Activated CD8-positive, alpha-beta memory T cell treated with anti-CD3 and anti-CD28 coated beads, Interleukin-2, amount 50 U/mL, for 4 hours (primary cell): ENCODE results near the gene PDP2.
"Not testable (repeated sequence)": the region's sequence is repeated elsewhere in the genome, so short reads cannot be mapped to it uniquely, and the experiment has no call there.

Source experiments
- DNase-seq: peaks from one replicate; pipeline ENCODE4 v3.0.0-alpha.2; 2020

Gene PDP2

DNA sequence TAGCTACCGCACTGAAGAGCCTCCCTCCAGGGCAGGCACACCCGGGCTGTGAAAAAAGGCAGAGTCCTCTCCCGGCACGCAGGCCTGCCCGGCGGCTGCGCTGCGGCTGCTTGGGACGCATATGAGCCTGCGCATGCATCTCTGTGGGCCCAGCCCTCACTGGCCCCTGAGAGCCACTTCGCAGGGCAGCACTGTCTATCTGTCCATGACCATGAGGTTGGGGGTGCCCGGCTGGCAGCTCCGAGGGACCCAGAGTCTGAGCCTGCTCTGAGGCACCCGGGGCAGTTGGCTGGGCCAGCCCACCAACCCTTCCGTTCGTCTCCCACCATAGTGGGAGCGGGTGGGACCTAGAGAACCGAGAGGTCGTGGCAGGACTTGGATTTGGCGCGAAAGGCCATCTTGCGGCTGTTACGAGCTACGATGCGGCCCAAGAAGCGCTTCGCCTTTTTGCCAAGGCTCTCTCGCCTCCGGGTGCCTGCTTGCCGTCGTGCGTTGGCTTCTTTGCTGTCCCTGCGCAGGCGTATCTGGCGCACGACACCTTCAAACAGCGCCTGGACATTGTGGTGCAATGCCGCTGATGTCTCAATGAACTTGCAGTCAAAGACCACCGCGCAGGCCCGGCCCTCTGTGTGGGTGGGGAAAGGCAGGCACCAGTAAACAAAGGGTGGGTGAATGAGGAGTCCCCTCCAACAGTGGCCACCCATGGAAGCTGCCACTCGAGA lies 41.6 kb downstream of the PDP2 start:
- DNase-seq = no peak

DNA sequence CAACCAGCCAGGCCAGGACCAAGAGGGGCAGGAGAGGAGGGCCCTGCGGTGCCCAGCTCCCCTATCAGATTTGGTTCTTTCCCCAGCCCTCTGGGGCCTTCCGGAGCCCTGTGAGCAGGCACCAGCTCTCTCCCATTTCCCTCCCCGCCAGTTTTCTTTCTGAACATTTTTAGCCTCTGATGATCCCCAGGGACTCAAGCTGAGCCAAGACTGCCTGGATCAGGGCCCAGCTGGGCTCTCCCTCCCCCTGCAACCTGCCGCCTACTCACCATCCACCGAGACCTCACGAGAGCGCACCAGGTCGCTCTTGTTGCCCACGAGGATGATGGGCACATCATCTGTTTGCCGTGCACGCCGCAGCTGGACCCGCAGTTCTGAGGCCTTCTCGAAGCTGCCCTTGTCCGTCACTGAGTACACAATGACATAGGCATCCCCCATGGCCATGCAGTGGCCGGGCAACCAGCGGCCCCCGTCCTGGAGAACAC lies 43.0 kb downstream of the PDP2 start:
- DNase-seq = no peak

DNA sequence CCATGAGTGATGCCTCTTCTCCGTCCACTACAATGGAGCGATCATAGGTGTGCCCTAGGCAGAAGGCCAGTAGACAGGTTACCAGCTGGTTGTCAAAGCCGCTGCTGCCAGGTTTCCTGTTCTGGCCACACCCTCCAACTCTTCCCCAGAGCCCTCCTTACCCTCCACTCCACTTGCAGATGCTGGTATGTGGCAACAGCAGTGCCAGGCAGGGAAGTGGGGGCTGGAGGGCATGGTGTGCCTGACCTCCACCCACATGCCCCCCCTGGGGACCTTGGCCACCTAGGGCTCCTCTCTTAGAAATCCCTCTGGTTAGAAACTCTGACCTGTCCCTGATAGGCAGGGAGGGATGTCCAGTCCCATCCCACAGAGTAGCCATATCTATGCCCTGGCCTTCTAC lies 43.6 kb downstream of the PDP2 start:
- DNase-seq = no peak

DNA sequence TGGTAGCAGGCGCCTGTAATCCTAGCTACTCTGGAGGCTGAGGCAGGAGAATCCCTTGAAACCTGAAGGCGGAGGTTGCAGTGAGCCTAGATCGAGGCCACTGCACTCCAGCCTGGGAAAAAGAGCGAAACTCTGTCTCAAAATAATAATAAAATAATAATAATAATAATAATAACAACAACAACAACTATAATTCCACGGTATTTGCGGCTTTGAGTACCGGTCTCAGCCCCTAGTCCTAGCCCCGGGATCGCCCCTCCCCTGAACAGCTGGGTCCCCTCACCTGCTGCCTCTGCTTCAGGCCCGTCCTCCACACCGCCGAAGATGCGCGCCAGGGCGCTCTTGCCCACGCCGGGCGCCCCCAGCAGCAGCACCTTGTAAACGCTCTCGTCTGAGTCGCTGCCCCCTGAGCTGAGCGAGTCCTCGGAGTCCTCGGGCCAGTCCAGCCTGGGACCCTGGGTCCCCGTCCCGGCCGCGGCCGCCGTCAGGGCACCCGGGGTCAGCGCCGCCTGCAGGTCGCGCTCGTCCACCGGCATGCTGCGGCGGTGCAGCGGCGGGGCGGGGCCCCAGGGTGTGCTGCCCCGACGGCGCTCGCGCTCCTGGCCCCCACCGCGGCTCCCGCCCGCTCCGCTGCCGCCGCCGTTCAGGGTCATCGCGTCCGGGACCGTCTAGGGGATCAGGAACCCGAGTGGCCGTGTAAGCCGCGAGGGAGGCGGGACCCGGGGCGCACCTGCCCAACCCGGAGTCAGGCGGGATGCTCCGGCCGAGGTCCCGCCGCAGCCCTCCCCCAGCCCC lies 44.4 kb downstream of the PDP2 start:
- peak; percentile 36 for DNase-seq

DNA sequence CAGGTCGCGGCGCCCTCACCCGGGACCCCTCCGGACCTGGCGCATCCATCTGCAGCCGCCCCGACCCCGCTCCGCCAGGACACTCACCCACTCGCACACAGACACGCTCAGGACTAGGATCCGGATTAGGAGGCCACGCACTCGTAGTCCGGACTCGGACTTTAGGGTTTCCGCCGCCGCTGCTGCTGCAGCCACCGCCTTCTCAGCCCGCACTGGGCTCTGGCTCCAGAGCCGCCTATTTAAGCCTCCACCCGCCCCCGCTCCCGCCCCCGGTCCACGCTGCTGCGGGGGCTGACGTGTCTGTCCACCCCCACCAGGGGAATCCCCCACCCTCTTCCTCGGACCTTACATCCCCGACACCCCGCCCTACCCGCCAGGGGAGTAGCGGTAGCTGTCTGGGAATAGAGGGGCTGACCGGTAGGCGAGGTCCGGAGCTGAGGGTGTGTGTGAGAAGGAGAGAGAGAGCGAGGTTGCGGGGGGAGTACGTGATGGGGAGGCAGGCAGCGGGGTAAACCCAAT lies 45.1 kb downstream of the PDP2 start, which contains the start of gene RRAD:
RRAD (minus strand) TSS at position 214 of the 519 bp plus-strand sequence. CDS start 356 bp downstream, outside the sequence.
- DNase-seq = peak; percentile 34

- no peak for DNase-seq
Measured at GRCh38 chr16:66926171-66926947, 46.0 kb downstream of the PDP2 start.

GRCh38 chr16:66926961-66927436 lies 46.7 kb downstream of the PDP2 start:
- DNase-seq = no peak

GRCh38 chr16:66927918-66928649 lies 47.8 kb downstream of the PDP2 start:
- no peak for DNase-seq

DNA sequence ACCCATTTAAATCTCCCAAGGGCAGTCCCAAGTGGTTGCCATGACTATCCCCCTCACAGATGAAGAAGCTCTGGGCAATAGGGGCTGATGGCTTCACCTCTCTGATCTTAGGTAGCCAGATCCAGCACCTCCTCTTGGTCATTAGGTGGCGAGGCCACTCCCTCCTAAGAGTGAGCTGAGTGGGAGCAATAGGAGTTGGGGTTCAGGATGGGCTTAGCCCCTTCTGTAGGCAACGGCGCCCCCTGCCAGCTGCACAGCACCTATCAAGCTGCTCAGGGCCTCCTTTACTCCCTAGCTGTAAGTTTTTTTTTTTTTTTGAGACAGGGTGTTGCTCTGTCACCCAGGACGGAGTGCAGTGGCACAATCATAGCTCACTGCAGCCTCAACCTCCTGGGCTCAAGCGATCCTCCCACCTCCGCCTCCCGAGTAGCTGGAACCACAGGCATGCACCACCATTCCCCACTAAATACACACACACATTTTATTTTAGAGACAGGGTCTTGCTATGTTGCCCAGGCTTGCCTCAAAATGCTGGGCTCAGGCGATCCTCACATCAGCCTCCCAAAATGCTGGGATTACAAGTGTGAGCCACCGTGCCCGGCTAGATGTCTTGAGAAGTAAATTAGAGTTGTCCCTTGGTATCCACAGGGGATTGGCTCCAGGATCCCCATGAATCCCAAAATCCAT lies 48.5 kb downstream of the PDP2 start:
- DNase-seq = peak; percentile 37

DNA sequence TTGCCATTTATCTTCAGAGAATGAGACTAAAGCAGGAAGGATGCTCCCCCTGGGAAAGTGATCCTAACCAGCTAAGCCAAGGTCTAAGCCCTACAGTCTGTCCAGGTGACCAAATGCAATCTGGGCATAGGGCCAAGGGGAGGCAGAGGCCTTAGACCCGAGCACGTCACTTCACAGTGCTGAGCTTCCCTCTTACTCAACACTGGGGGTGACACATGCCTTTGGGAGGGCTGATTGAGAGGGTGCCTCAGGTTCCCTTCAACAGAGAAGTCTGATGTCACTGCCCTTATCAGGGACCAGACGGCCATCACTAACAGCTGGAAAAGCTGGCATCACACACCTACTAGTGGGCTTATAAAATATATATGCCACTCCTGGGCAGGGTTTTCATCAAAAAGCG lies 49.9 kb downstream of the PDP2 start:
- DNase-seq = no peak

GRCh38 chr16:66931665-66932064 lies 51.4 kb downstream of the PDP2 start:
- DNase-seq = no peak

- DNase-seq = no peak
Measured at GRCh38 chr16:66932076-66932475, 51.8 kb downstream of the PDP2 start.

DNA sequence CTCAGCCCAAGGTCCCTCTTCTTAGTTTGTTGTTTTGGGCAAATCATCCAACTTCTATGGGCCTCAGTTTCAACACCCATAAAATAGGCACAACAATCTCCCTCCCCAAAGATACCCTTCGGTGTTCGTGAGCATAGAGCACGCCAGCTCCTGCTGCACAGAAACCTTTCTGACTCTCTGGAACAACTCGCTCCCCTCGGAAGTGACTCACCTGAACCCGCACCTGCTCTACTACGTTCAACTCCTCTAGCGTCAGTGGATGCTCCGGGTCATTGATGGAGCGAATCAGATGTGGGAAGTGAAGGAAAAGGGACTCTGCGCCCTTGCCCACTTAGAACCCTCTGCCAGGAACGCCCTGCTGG lies 53.4 kb downstream of the PDP2 start:
- DNase-seq = peak; percentile 59

DNA sequence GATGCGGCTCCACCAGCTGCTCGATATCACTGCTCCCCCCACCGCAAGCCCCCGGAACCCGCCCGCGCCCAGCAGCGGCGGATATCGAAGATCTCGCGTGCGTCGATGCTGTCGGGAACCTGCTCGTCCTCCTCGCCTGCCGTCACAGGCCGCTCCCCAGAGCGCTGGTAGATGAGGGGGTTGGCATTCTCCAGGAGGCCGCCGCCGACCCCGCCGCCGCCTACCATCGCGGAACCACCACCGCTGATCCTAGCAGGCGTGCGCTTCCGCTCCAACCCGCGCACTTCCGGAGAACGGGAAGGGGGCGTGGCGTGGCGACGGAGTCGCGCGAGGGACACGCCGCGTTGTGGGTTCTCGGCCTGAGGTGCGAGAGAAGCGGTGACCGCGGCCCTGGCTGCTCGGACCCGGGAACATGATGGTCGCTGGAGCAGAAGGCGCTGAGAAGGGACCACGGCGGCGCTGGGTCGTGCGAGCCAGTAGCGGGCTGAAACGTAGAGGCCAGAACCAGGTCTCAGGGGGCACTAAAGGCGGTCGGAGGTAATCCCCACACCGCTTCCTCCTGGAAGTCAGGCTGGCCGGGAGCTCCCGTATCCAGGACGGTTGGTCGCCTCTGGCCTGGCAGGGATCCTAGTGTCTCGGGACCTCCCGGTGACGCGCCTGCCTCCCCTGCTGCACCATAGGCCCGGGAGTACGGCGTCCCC lies 54.0 kb downstream of the PDP2 start, which contains the start of gene CIAO2B:
CIAO2B (minus strand) TSS at position 265 of the 701 bp plus-strand sequence; CDS start at position 227, 38 bp downstream.
- peak; percentile 90 for DNase-seq

- not testable (repeated sequence) for DNase-seq
Measured at GRCh38 chr16:66934839-66935313, 54.6 kb downstream of the PDP2 start.

- no peak for DNase-seq
Measured at GRCh38 chr16:66935314-66936011, 55.1 kb downstream of the PDP2 start, which contains the start of gene CES2. Gene CES2, plus strand, starts transcription at chr16:66935516. Its CDS starts 120 bp downstream, at chr16:66935636.

DNA sequence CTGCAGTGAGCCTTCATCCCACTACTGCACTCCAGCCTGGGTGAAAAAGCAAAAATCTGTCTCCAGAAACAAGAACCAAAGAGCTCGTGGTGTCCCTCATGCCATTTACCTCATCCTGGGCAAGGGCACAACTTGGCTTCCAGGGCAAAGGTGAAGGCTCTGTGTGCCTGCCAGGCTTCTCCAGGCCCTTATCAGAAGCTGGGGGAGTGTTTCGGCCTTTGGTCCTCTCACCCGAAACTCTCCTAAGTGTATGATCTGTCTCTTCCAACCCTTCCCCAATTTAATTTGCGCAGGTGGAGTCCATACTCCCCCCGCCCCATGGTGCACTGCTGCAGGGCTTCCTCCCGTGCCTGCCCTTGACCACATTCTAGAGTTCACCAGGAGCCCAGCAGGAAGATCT lies 56.1 kb downstream of the PDP2 start:
- no peak for DNase-seq

- no peak for DNase-seq
Measured at GRCh38 chr16:66936889-66937554, 56.7 kb downstream of the PDP2 start.

DNA sequence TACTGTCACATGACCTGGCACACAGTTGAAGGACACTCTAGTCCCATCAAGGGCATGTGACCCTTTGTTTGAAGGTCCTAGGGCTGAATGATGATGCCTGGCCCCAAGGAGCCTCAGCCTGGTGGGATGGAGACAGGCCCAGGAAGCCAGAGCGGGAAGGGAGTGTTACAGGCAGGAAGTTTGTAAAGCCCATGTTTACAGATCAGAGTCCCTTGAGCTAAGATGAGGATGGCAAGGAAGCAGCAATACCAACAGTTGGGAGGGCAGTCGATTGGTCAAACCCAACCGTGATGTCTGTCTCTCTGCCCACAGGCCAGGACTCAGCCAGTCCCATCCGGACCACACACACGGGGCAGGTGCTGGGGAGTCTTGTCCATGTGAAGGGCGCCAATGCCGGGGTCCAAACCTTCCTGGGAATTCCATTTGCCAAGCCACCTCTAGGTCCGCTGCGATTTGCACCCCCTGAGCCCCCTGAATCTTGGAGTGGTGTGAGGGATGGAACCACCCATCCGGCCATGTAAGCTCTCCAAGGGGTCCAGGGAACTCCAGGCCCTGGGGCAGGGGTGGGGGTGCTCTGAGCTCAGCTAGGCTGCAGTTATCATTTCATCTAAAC lies 57.5 kb downstream of the PDP2 start:
- DNase-seq = no peak
